ENCODE measurements around the gene CPSF2. TPM values are rescaled to one million over a fixed set of nuclear protein-coding genes. Genes with fewer than 3 reads are reported as not detected.

The CPSF2 gene
- 37.3 and 47.0 TPM in 2 replicates for total RNA-seq

DNA sequence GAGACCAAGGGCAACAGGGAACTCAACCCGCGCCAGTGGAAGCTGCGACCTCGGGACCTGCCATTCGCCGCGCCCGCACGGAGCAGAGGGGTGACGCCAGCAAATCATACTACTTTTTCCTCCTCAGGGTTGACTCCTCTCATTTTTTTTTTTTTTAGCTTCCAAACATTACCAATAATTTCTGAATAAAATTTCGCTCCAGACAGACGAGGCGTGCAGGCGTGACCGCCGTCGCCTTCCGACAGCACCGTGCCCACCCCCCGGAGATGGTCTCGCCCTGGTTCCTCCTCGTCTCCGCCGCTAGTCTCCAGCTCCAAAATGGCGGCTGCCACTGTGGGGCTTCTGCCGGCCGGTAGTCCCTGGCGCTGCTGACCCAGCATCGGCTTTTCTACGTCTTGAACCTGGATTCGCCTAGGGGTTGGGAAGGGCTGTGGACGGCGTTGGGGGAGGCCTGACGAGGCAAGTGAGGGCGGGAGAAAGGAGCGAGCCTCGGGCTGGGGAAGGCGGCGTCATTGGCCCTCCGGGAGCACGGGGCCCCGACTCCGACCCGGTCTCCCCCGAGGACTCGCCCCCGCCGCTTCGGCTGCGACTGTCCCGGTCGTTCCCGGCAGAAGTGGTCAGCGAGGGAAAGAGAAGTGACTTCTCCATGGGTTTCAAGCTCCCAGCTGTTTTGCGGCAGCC, at the start of gene CPSF2, which contains the start of gene NDUFB1:
CPSF2 (plus strand) TSS at position 300 of the 681 bp plus-strand sequence. CDS start 9,016 bp downstream, outside the sequence.
NDUFB1 (minus strand) TSS at position 37 of the 681 bp plus-strand sequence. CDS start 4,069 bp downstream, outside the sequence.

DNA sequence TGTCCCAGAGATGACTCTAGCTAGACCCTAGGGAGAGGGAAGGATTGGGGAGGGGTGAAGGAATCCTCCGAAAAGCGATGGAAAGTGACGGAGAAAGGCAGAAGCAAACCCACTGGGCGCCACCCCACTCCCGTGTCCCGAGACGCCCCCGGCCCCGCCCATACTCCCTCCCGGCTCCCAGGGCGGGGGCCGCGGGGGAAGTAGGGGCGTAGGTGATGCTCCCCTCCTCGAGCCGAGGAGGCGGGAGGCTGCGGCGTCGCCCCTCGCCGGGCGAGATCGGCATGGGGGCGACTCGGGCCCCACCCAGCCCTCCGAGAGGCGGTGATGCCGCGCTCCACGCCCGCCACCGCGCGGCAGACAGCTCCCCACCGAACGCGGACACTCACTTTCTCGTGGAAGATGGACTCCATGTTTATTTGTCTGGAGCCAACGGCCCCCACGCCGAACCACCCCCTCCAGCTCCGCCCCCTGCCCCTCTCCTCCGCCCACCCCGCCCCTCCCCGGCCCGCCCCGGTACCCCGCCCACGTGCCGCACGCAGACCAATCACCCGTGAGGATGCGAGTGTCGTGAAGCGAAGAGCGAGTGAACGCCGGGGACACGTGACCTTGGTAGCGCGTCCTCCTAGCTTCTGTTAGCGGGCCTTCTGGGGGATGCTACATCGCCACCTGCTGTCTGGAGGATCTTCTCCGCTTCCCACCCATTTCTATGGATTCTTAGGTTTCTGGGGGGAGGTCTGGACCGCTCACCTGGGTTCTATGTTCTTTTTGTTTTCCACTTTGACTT, 15.4 kb upstream of the CPSF2 start, which contains the start of gene ATXN3:
ATXN3 (minus strand) TSS at position 440 of the 784 bp plus-strand sequence; CDS start at position 410, 30 bp downstream.

Other genes starting within 250 kb of the CPSF2 start
- gene FBLN5, start 174.3 kb upstream of the CPSF2 start, total RNA-seq: 0.24 TPM in 1 of 2 replicates, not detected in the other
- 22.7 and 31.3 TPM in 2 replicates for gene TRIP11, start 81.9 kb upstream of the CPSF2 start, total RNA-seq
- 30.1 and 50.6 TPM in 2 replicates for gene ATXN3, start 15.4 kb upstream of the CPSF2 start, total RNA-seq
- gene NDUFB1, start 263 bp upstream of the CPSF2 start, total RNA-seq: 105 and 144 TPM in 2 replicates
- not detected in 2 replicates for gene SLC24A4, start 201.2 kb downstream of the CPSF2 start, total RNA-seq

All from tracheal epithelial cell (primary cell).